Neural progenitor cell (in vitro differentiated cells): Measurements from ENCODE around the gene IGSF21. TPM values are rescaled to one million over a fixed set of nuclear protein-coding genes. Genes with fewer than 3 reads are reported as not detected.

Experiments
- DNase-seq: peaks from one replicate; pipeline ENCODE4 v3.0.0-alpha.2; 2016; ENCODE audit warnings: low spot score
- H2AFZ ChIP-seq: fragments of 200-600 bp; sonication (generic); replicated peaks from 2 replicates; pipeline ENCODE4 v1.6.1; 2016; ENCODE audit warnings: antibody characterized with exemption
- H3F3A ChIP-seq: fragments of 200-600 bp; sonication (generic); 2 replicates; pipeline ENCODE4 v1.6.1; 2016; ENCODE audit warnings: antibody characterized with exemption, low read depth
- H3K27ac ChIP-seq: fragments of 200-600 bp; sonication (generic); 2 replicates; pipeline ENCODE4 v1.5.1; 2016; ENCODE audit warnings: mild to moderate bottlenecking
- H3K27me3 ChIP-seq: fragments of 200-600 bp; sonication (generic); 2 replicates; pipeline ENCODE4 v1.6.1; 2016; ENCODE audit warnings: mild to moderate bottlenecking, moderate library complexity
- H3K36me3 ChIP-seq: fragments of 200-600 bp; sonication (generic); 2 replicates; pipeline ENCODE4 v1.5.1; 2016
- H3K4me1 ChIP-seq: fragments of 200-600 bp; sonication (generic); 2 replicates; pipeline ENCODE4 v1.6.1; 2016; ENCODE audit warnings: mixed run types
- H3K4me2 ChIP-seq: fragments of 200-600 bp; sonication (generic); 2 replicates; pipeline ENCODE4 v1.6.1; 2016
- H3K4me3 ChIP-seq: fragments of 200-600 bp; sonication (generic); 2 replicates; pipeline ENCODE4 v1.5.1; 2016
- H3K79me2 ChIP-seq: fragments of 200-600 bp; sonication (generic); 2 replicates; pipeline ENCODE4 v1.6.1; 2016; ENCODE audit warnings: low read depth
- H3K9ac ChIP-seq: fragments of 200-600 bp; sonication (generic); 2 replicates; pipeline ENCODE4 v1.6.1; 2016
- H3K9me3 ChIP-seq: fragments of 200-600 bp; sonication (generic); 2 replicates; pipeline ENCODE4 v1.5.1; 2016; ENCODE audit warnings: low read depth
- H4K20me1 ChIP-seq: fragments of 200-600 bp; sonication (generic); 2 replicates; pipeline ENCODE4 v1.6.1; 2016; ENCODE audit warnings: low read depth
- H3K27ac Mint-ChIP-seq: 3 replicates; pipeline ENCODE4 v1.8.0; 2021; ENCODE audit warnings: mixed read lengths
- H3K27me3 Mint-ChIP-seq: 2 replicates; pipeline ENCODE4 v1.8.0; 2022; ENCODE audit warnings: low read depth, mild to moderate bottlenecking, inconsistent platforms, moderate library complexity, mixed read lengths; ENCODE audit not compliant: insufficient read depth
- H3K36me3 Mint-ChIP-seq: 3 replicates; pipeline ENCODE4 v1.8.0; 2021; ENCODE audit warnings: mixed read lengths
- H3K4me1 Mint-ChIP-seq: 3 replicates; pipeline ENCODE4 v1.8.0; 2021; ENCODE audit warnings: mixed read lengths
- H3K4me3 Mint-ChIP-seq: 3 replicates; pipeline ENCODE4 v1.8.0; 2021; ENCODE audit warnings: mild to moderate bottlenecking, moderate library complexity, mixed read lengths
- H3K9me3 Mint-ChIP-seq: 3 replicates; pipeline ENCODE4 v1.8.0; 2020; ENCODE audit warnings: mixed read lengths
- CTCF ChIP-seq: fragments of 200-600 bp; sonication (generic); IDR thresholded peaks from 2 replicates; pipeline ENCODE4 v1.5.1; 2017; ENCODE audit warnings: antibody characterized with exemption, mild to moderate bottlenecking
- EZH2 ChIP-seq: fragments of 200-600 bp; sonication (generic); IDR thresholded peaks from 2 replicates; pipeline ENCODE4 v1.6.1; 2017; ENCODE audit warnings: antibody characterized with exemption, mild to moderate bottlenecking, moderate library complexity
- EZH2phosphoT487 ChIP-seq: fragments of 200-600 bp; sonication (generic); IDR thresholded peaks from 2 replicates; pipeline ENCODE4 v1.6.1; 2017; ENCODE audit warnings: antibody characterized with exemption
- total RNA-seq: library from RNA; depleted of rRNA; stranded (reverse); fragments of >200 nt; gene quantifications from 2 replicates; pipeline ENCODE4 v1.2.3, GENCODE V29; 2015; ENCODE audit warnings: low replicate concordance

IGSF21 gene
- total RNA-seq, 1 donor from 2014 or later, result 1.7 TPM

- H3K4me3 Mint-ChIP-seq, result no peak overlapping the region
- peaks cover 24% of the 10 kb centered on the region for H3K4me1 Mint-ChIP-seq
- no peaks in the 10 kb centered on the region for H3K9me3 Mint-ChIP-seq
- no peaks in the 10 kb centered on the region for H3K36me3 Mint-ChIP-seq
- Histone ChIP-seq H4K20me1 (peaks cover 9% of the 10 kb centered on the region), H3K4me2 (no peak overlapping the region), H3K9ac (no peak overlapping the region), H3K27me3 (no peaks in the 10 kb centered on the region), H3K36me3 (no peaks in the 10 kb centered on the region), H3K27ac (no peak overlapping the region), H3F3A (peaks cover 7% of the 10 kb centered on the region), H3K79me2 (no peaks in the 10 kb centered on the region), H3K4me1 (peaks cover 21% of the 10 kb centered on the region), H3K9me3 (no peaks in the 10 kb centered on the region), H3K4me3 (no peak overlapping the region), H2AFZ (no peak overlapping the region)
- H3K27me3 Mint-ChIP-seq, result peaks cover 4% of the 10 kb centered on the region
- no peak overlapping the region for H3K27ac Mint-ChIP-seq
- TF ChIP-seq EZH2phosphoT487, result no peak
- TF ChIP-seq EZH2, result no peak
- TF ChIP-seq CTCF, result no peak
- DNase-seq, result no peak
These were observed 158.8 kb downstream of the IGSF21 start for GRCh38 chr1:18266391-18266790.

DNA sequence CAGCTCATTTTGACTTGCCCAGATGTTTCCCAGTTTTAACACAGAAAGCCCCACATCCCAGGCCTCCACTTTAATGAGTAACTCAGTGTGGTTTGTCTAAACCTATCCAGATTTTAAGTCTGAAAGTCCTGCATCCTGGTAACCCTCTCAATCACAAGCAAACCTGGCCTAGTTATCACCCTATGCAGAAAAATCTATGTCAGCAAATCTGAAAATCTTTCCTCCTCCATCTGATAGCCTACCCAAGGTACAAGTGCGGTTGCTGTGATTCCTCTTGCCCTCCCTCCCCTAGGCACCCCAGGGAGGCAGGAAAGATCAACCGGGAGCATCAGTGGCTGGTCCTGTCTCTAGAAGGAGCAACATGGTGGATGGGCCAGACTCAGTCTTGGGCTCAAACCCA, 163.7 kb downstream of the IGSF21 start:
- no peak overlapping the region for H3K4me3 Mint-ChIP-seq
- H3K36me3 ChIP-seq, result no peaks in the 10 kb centered on the region
- TF ChIP-seq EZH2phosphoT487 (no peak), CTCF (no peak), EZH2 (no peak)
- H3K27ac Mint-ChIP-seq, result no peak overlapping the region
- H4K20me1 ChIP-seq, result no peaks in the 10 kb centered on the region
- no peaks in the 10 kb centered on the region for H3K4me1 Mint-ChIP-seq
- H3K4me1 ChIP-seq, result no peaks in the 10 kb centered on the region
- no peaks in the 10 kb centered on the region for H3K79me2 ChIP-seq
- H3K27ac ChIP-seq, result no peak overlapping the region
- peaks cover 6% of the 10 kb centered on the region for H3K27me3 Mint-ChIP-seq
- no peak overlapping the region for H3K4me2 ChIP-seq
- no peaks in the 10 kb centered on the region for H3K27me3 ChIP-seq
- no peak for DNase-seq
- H3K4me3 ChIP-seq, result no peak overlapping the region
- H3K36me3 Mint-ChIP-seq, result no peaks in the 10 kb centered on the region
- H3K9ac ChIP-seq, result no peak overlapping the region
- no peaks in the 10 kb centered on the region for H3F3A ChIP-seq
- H3K9me3 Mint-ChIP-seq, result no peaks in the 10 kb centered on the region
- H3K9me3 ChIP-seq, result no peaks in the 10 kb centered on the region
- no peak overlapping the region for H2AFZ ChIP-seq

DNA sequence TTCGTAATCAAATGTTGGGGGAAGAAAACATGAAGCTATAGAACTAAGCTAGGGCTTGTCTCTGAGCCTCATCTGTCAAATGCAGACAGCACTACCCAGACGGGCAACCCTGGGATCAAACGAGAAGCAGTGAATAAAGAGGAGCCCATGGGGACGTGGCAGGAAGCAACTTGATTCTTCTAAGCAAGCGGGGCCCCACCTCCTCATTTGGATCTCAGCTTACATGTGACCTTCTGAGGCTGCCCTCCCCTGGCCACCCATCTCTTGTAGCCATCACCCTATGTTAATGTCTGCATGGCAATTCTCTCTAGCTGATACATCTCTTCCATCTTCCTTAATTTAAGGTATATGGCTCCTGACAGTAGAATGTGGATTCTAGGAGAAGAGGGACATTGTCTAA, 171.3 kb downstream of the IGSF21 start:
- Mint-ChIP-seq H3K9me3 (no peaks in the 10 kb centered on the region), H3K27me3 (peaks cover 6% of the 10 kb centered on the region), H3K27ac (no peak overlapping the region), H3K4me3 (no peak overlapping the region), H3K36me3 (no peaks in the 10 kb centered on the region), H3K4me1 (peaks cover 26% of the 10 kb centered on the region)
- Histone ChIP-seq H3K27me3 (no peaks in the 10 kb centered on the region), H3K4me1 (peaks cover 7% of the 10 kb centered on the region), H3K4me2 (no peak overlapping the region), H3K9me3 (no peaks in the 10 kb centered on the region), H3K4me3 (no peak overlapping the region), H3K9ac (no peak overlapping the region), H3K79me2 (no peaks in the 10 kb centered on the region), H3K27ac (no peak overlapping the region), H4K20me1 (no peaks in the 10 kb centered on the region), H3F3A (no peaks in the 10 kb centered on the region), H3K36me3 (no peaks in the 10 kb centered on the region), H2AFZ (no peak overlapping the region)
- no peak for DNase-seq
- TF ChIP-seq EZH2phosphoT487 (no peak), EZH2 (no peak), CTCF (no peak)
